Sigmoid colon (tissue), 4 donors: Measurements from ENCODE around the gene LDLRAD3.

ENCODE experiments used
- EP300 ChIP-seq, 4 donors: sonication (generic); formaldehyde crosslinking; IDR thresholded peaks; one replicate each; pipeline ENCODE4 v1.6.1; 2017; ENCODE audit warnings: antibody characterized with exemption in 4 of 4
- POLR2A ChIP-seq, 2 donors: fragments of 450-650 bp; IDR thresholded peaks; one replicate each; pipeline ENCODE4 v1.6.1; 2016; ENCODE audit warnings: antibody characterized with exemption in 2 of 2, mild to moderate bottlenecking in 2 of 2, moderate library complexity in 2 of 2
- POLR2AphosphoS5 ChIP-seq, 4 donors: sonication (generic); formaldehyde crosslinking; IDR thresholded peaks; one replicate each; pipeline ENCODE4 v1.6.1; 2017; ENCODE audit warnings: antibody characterized with exemption in 4 of 4
- TF ChIP-seq, protein P1 (sequence below), 4 experiments: fragments of 450-650 bp in 3 of 4; fragments of 200-600 bp in 1 of 4; IDR thresholded peaks; one replicate each; pipeline ENCODE4 v1.5.1; 2016 to 2019; ENCODE audit warnings: antibody characterized with exemption in 4 of 4, mild to moderate bottlenecking in 3 of 4, moderate library complexity in 2 of 4

DNA sequence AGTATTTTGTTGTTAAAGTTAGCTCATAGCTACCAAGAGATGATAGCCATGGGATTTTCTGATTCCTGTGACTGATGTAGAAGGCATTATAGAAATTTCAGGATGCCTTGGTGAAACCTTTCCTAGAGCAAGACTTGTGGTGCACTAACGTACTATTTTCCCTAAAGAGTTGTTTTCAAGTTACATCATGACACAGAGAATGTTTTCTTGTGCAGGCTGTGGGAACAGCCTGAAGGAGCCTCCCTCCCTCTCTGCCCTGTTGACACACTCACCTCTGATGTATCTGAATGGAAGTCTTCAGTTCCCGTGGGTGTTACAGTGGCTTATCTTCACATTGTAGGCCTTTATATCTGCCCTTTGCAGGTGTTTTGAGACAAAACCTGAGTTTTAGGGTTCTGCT, 121.6 kb downstream of the LDLRAD3 start:
- TF ChIP-seq, protein P1, sequence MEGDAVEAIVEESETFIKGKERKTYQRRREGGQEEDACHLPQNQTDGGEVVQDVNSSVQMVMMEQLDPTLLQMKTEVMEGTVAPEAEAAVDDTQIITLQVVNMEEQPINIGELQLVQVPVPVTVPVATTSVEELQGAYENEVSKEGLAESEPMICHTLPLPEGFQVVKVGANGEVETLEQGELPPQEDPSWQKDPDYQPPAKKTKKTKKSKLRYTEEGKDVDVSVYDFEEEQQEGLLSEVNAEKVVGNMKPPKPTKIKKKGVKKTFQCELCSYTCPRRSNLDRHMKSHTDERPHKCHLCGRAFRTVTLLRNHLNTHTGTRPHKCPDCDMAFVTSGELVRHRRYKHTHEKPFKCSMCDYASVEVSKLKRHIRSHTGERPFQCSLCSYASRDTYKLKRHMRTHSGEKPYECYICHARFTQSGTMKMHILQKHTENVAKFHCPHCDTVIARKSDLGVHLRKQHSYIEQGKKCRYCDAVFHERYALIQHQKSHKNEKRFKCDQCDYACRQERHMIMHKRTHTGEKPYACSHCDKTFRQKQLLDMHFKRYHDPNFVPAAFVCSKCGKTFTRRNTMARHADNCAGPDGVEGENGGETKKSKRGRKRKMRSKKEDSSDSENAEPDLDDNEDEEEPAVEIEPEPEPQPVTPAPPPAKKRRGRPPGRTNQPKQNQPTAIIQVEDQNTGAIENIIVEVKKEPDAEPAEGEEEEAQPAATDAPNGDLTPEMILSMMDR (IDR thresholded peaks at IDR 0.05), result no peak
- no peak for TF ChIP-seq POLR2A (IDR thresholded peaks at IDR 0.05)
- no peak for TF ChIP-seq POLR2AphosphoS5 (IDR thresholded peaks at IDR 0.05)
- no peak for TF ChIP-seq EP300 (IDR thresholded peaks at IDR 0.05)
